Esophagus muscularis mucosa (tissue), 4 donors: ENCODE data around the gene ADRA1B. TPM values are rescaled to one million over a fixed set of nuclear protein-coding genes. Genes with fewer than 3 reads are reported as not detected.

ENCODE experiments used
- DNase-seq: peaks from one replicate; pipeline ENCODE4 v3.0.0-alpha.2; 2017; ENCODE audit errors: extremely low spot score
- H3K27ac ChIP-seq, 4 donors: fragments of 200-600 bp; sonication (generic); replicated peaks in 1 of 4; 1 replicate in 3 of 4; 2 replicates in 1 of 4; pipeline ENCODE4 v1.5.1; 2016 to 2019; ENCODE audit warnings: mild to moderate bottlenecking in 1 of 4
- H3K27me3 ChIP-seq, 4 donors: fragments of 200-600 bp; sonication (generic); one replicate each; pipeline versions ENCODE4 v1.5.1 to v1.6.0; 2016 to 2019
- H3K36me3 ChIP-seq, 4 donors: fragments of 200-600 bp; sonication (generic); one replicate each; pipeline ENCODE4 v1.5.1; 2016 to 2019
- H3K4me1 ChIP-seq, 4 donors: fragments of 200-600 bp; sonication (generic); one replicate each; pipeline ENCODE4 v1.5.1; 2016 to 2019
- H3K4me3 ChIP-seq, 4 donors: fragments of 200-600 bp; sonication (generic); 1 replicate in 2 of 4; 2 replicates in 2 of 4; pipeline ENCODE4 v1.5.1; 2016 to 2019; ENCODE audit warnings: mild to moderate bottlenecking in 4 of 4, moderate library complexity in 1 of 4
- H3K9me3 ChIP-seq, 4 donors: fragments of 200-600 bp; sonication (generic); 1 replicate in 3 of 4; 2 replicates in 1 of 4; pipeline ENCODE4 v1.5.1; 2016 to 2019
- CTCF ChIP-seq, 3 experiments: fragments of 200-600 bp in 2 of 3; fragments of 450-650 bp in 1 of 3; sonication (generic) in 2 of 3; IDR thresholded peaks; one replicate each; pipeline ENCODE4 v1.5.1; 2017 to 2019; ENCODE audit warnings: antibody characterized with exemption in 3 of 3, mild to moderate bottlenecking in 2 of 3, moderate library complexity in 1 of 3
- EP300 ChIP-seq: sonication (generic); formaldehyde crosslinking; IDR thresholded peaks from one replicate; pipeline ENCODE4 v1.6.1; 2017; ENCODE audit warnings: antibody characterized with exemption
- POLR2A ChIP-seq: fragments of 450-650 bp; IDR thresholded peaks from one replicate; pipeline ENCODE4 v1.6.1; 2017; ENCODE audit warnings: antibody characterized with exemption, moderate library complexity, mild to moderate bottlenecking, low read depth
- POLR2AphosphoS5 ChIP-seq, 2 donors: sonication (generic); formaldehyde crosslinking; IDR thresholded peaks; one replicate each; pipeline ENCODE4 v1.6.1; 2017; ENCODE audit warnings: antibody characterized with exemption in 2 of 2
- WGBS: methylation state at CpG from one replicate; pipeline ENCODE4 v1.1.5; 2018; 5-methylcytosine and 5-hydroxymethylcytosine counted together
- intact Hi-C: fragments of 100-400 bp; cut with DNase I; formaldehyde crosslinking; loops from one replicate; pipeline ENCODE4 v1.15.1; 2023
- total RNA-seq, 4 donors: library from RNA; depleted of rRNA; stranded (reverse); fragments of >200 nt; gene quantifications; one replicate each; pipeline versions ENCODE4 v1.1.0 to v1.2.1, GENCODE V29; 2016

The ADRA1B gene
- total RNA-seq, 4 donors from 2014 or later, result 1.7 to 3.2 (median 2.6) TPM

GRCh38 chr5:159903131-159903530 is 13.2 kb upstream of the ADRA1B start:
- Histone ChIP-seq H3K9me3 (no peaks in the 10 kb centered on the region), H3K27ac (no peak overlapping the region), H3K4me3 (no peak overlapping the region), H3K36me3 (no peaks in the 10 kb centered on the region), H3K27me3 (peaks cover 0 to 6% (median 0%) of the 10 kb centered on the region in 4 donors), H3K4me1 (peaks cover 0 to 2% (median 0%) of the 10 kb centered on the region in 4 donors)
- TF ChIP-seq POLR2A (no peak), POLR2AphosphoS5 (IDR thresholded peaks at IDR 0.05) (no peak)
- no peak for DNase-seq
- intact Hi-C loops, result no loop called here
- WGBS, result 81% methylated on average over 1 of the region's 1 CpG

GRCh38 chr5:159904874-159905273 is 11.4 kb upstream of the ADRA1B start:
- H3K9me3 ChIP-seq, result no peaks in the 10 kb centered on the region
- no peak overlapping the region for H3K27ac ChIP-seq
- no peak overlapping the region for H3K4me3 ChIP-seq
- 65% methylated on average over 1 of the region's 1 CpG for WGBS
- TF ChIP-seq CTCF (IDR thresholded peaks at IDR 0.05), result no peak
- no peak for TF ChIP-seq POLR2AphosphoS5 (IDR thresholded peaks at IDR 0.05)
- no peak for TF ChIP-seq POLR2A
- TF ChIP-seq EP300, result no peak
- intact Hi-C loops, result no loop called here
- peaks cover 0 to 4% (median 2%) of the 10 kb centered on the region in 4 donors for H3K4me1 ChIP-seq
- DNase-seq, result no peak
- peaks cover 0 to 11% (median 0%) of the 10 kb centered on the region in 4 donors for H3K27me3 ChIP-seq
- H3K36me3 ChIP-seq, result no peaks in the 10 kb centered on the region

- Histone ChIP-seq H3K9me3 (no peaks in the 10 kb centered on the region), H3K36me3 (no peaks in the 10 kb centered on the region), H3K27ac (no peak overlapping the region), H3K27me3 (peaks cover 0 to 8% (median 0%) of the 10 kb centered on the region in 4 donors), H3K4me1 (peaks cover 0 to 4% (median 2%) of the 10 kb centered on the region in 4 donors), H3K4me3 (no peak overlapping the region)
- TF ChIP-seq POLR2AphosphoS5 (IDR thresholded peaks at IDR 0.05), result no peak
- TF ChIP-seq EP300, result no peak
- no peak for TF ChIP-seq POLR2A
- TF ChIP-seq CTCF (IDR thresholded peaks at IDR 0.05), result no peak
- DNase-seq, result no peak
- intact Hi-C loops, result no loop called here
These were observed 10.8 kb upstream of the ADRA1B start for GRCh38 chr5:159905496-159905895.

- no peak for DNase-seq
- peaks cover 0 to 5% (median 2%) of the 10 kb centered on the region in 4 donors for H3K4me1 ChIP-seq
- intact Hi-C loops, result no loop called here
- no peak overlapping the region for H3K27ac ChIP-seq
- 76% methylated on average over 2 of the region's 2 CpGs for WGBS
- TF ChIP-seq POLR2A (no peak), CTCF (IDR thresholded peaks at IDR 0.05) (no peak), EP300 (no peak), POLR2AphosphoS5 (IDR thresholded peaks at IDR 0.05) (no peak)
- no peaks in the 10 kb centered on the region for H3K36me3 ChIP-seq
- no peak overlapping the region for H3K4me3 ChIP-seq
- no peaks in the 10 kb centered on the region for H3K9me3 ChIP-seq
- peaks cover 0 to 7% (median 0%) of the 10 kb centered on the region in 4 donors for H3K27me3 ChIP-seq
These were observed 9.8 kb upstream of the ADRA1B start for GRCh38 chr5:159906463-159906862.

GRCh38 chr5:159906943-159907342 is 9.3 kb upstream of the ADRA1B start:
- intact Hi-C loops, result no loop called here
- TF ChIP-seq POLR2AphosphoS5 (IDR thresholded peaks at IDR 0.05) (no peak), EP300 (no peak), POLR2A (no peak)

More at GRCh38 chr5:159906943-159907342, 9.3 kb upstream of the ADRA1B start:
- 71% methylated on average over 3 of the region's 3 CpGs for WGBS
- Histone ChIP-seq H3K4me1 (peaks cover 0 to 10% (median 2%) of the 10 kb centered on the region in 4 donors), H3K27me3 (peaks cover 0 to 10% (median 0%) of the 10 kb centered on the region in 4 donors), H3K27ac (no peak overlapping the region), H3K9me3 (no peaks in the 10 kb centered on the region), H3K4me3 (no peak overlapping the region), H3K36me3 (no peaks in the 10 kb centered on the region)
- no peak for DNase-seq
